Esophagus muscularis mucosa (tissue), 4 donors: ENCODE data around the gene ATP9A. TPM values are rescaled to one million over a fixed set of nuclear protein-coding genes. Genes with fewer than 3 reads are reported as not detected.
A peak's percentile ranks its signal among the peaks of the same experiment; 100 is the strongest.
"Not testable (repeated sequence)": the region's sequence is repeated elsewhere in the genome, so short reads cannot be mapped to it uniquely, and the experiment has no call there.

Experiments
- DNase-seq: peaks from one replicate; pipeline ENCODE4 v3.0.0-alpha.2; 2017; ENCODE audit errors: extremely low spot score
- H3K27ac ChIP-seq, 4 donors: fragments of 200-600 bp; sonication (generic); replicated peaks in 1 of 4; 1 replicate in 3 of 4; 2 replicates in 1 of 4; pipeline ENCODE4 v1.5.1; 2016 to 2019; ENCODE audit warnings: mild to moderate bottlenecking in 1 of 4
- H3K27me3 ChIP-seq, 4 donors: fragments of 200-600 bp; sonication (generic); one replicate each; pipeline versions ENCODE4 v1.5.1 to v1.6.0; 2016 to 2019
- H3K36me3 ChIP-seq, 4 donors: fragments of 200-600 bp; sonication (generic); one replicate each; pipeline ENCODE4 v1.5.1; 2016 to 2019
- H3K4me1 ChIP-seq, 4 donors: fragments of 200-600 bp; sonication (generic); one replicate each; pipeline ENCODE4 v1.5.1; 2016 to 2019
- H3K4me3 ChIP-seq, 4 donors: fragments of 200-600 bp; sonication (generic); 1 replicate in 2 of 4; 2 replicates in 2 of 4; pipeline ENCODE4 v1.5.1; 2016 to 2019; ENCODE audit warnings: mild to moderate bottlenecking in 4 of 4, moderate library complexity in 1 of 4
- H3K9me3 ChIP-seq, 4 donors: fragments of 200-600 bp; sonication (generic); 1 replicate in 3 of 4; 2 replicates in 1 of 4; pipeline ENCODE4 v1.5.1; 2016 to 2019
- EP300 ChIP-seq: sonication (generic); formaldehyde crosslinking; IDR thresholded peaks from one replicate; pipeline ENCODE4 v1.6.1; 2017; ENCODE audit warnings: antibody characterized with exemption
- POLR2A ChIP-seq: fragments of 450-650 bp; IDR thresholded peaks from one replicate; pipeline ENCODE4 v1.6.1; 2017; ENCODE audit warnings: antibody characterized with exemption, moderate library complexity, mild to moderate bottlenecking, low read depth
- POLR2AphosphoS5 ChIP-seq, 2 donors: sonication (generic); formaldehyde crosslinking; IDR thresholded peaks; one replicate each; pipeline ENCODE4 v1.6.1; 2017; ENCODE audit warnings: antibody characterized with exemption in 2 of 2
- WGBS: methylation state at CpG from one replicate; pipeline ENCODE4 v1.1.5; 2018; 5-methylcytosine and 5-hydroxymethylcytosine counted together
- intact Hi-C: fragments of 100-400 bp; cut with DNase I; formaldehyde crosslinking; loops from one replicate; pipeline ENCODE4 v1.15.1; 2023
- total RNA-seq, 4 donors: library from RNA; depleted of rRNA; stranded (reverse); fragments of >200 nt; gene quantifications; one replicate each; pipeline versions ENCODE4 v1.1.0 to v1.2.1, GENCODE V29; 2016
- TF ChIP-seq, protein P1 (sequence below), 3 experiments: fragments of 200-600 bp in 2 of 3; fragments of 450-650 bp in 1 of 3; sonication (generic) in 2 of 3; IDR thresholded peaks; one replicate each; pipeline ENCODE4 v1.5.1; 2017 to 2019; ENCODE audit warnings: antibody characterized with exemption in 3 of 3, mild to moderate bottlenecking in 2 of 3, moderate library complexity in 1 of 3

Gene ATP9A
- total RNA-seq, 4 donors from 2014 or later: 44.4 to 70.9 (median 56.0) TPM

DNA sequence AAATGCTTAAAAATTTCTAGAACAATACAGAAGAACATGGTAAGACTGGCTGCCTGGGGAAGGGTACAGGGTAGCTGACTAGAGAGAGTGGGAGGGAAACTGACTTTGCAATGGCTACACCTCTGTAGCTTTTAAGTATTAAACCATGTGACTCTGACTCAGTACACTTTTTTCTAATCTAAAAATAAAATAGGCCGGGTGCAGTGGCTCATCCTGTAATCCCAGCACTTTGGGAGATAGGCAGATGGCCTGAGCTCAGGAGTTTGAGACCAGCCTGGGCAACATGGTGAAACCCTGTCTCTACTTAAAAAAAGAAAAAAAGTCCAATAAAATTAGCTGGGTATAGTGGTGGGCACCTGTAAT lies 18.5 kb downstream of the ATP9A start:
- peaks cover 26 to 47% (median 44%) of the 10 kb centered on the region in 4 donors for H3K4me1 ChIP-seq
- H3K27me3 ChIP-seq: no peaks in the 10 kb centered on the region
- H3K27ac ChIP-seq: peak overlapping the region; percentile 47 to 78 (median 57)
- no peaks in the 10 kb centered on the region for H3K36me3 ChIP-seq
- WGBS: 10% methylated on average over 1 of the region's 1 CpG
- no peak overlapping the region for H3K4me3 ChIP-seq
- TF ChIP-seq EP300 (no peak), POLR2AphosphoS5 (IDR thresholded peaks at IDR 0.05) (no peak), POLR2A (no peak)
- TF ChIP-seq, protein P1, sequence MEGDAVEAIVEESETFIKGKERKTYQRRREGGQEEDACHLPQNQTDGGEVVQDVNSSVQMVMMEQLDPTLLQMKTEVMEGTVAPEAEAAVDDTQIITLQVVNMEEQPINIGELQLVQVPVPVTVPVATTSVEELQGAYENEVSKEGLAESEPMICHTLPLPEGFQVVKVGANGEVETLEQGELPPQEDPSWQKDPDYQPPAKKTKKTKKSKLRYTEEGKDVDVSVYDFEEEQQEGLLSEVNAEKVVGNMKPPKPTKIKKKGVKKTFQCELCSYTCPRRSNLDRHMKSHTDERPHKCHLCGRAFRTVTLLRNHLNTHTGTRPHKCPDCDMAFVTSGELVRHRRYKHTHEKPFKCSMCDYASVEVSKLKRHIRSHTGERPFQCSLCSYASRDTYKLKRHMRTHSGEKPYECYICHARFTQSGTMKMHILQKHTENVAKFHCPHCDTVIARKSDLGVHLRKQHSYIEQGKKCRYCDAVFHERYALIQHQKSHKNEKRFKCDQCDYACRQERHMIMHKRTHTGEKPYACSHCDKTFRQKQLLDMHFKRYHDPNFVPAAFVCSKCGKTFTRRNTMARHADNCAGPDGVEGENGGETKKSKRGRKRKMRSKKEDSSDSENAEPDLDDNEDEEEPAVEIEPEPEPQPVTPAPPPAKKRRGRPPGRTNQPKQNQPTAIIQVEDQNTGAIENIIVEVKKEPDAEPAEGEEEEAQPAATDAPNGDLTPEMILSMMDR (IDR thresholded peaks at IDR 0.05): no peak
- intact Hi-C loops: no loop called here
- DNase-seq: no peak
- no peaks in the 10 kb centered on the region for H3K9me3 ChIP-seq

DNA sequence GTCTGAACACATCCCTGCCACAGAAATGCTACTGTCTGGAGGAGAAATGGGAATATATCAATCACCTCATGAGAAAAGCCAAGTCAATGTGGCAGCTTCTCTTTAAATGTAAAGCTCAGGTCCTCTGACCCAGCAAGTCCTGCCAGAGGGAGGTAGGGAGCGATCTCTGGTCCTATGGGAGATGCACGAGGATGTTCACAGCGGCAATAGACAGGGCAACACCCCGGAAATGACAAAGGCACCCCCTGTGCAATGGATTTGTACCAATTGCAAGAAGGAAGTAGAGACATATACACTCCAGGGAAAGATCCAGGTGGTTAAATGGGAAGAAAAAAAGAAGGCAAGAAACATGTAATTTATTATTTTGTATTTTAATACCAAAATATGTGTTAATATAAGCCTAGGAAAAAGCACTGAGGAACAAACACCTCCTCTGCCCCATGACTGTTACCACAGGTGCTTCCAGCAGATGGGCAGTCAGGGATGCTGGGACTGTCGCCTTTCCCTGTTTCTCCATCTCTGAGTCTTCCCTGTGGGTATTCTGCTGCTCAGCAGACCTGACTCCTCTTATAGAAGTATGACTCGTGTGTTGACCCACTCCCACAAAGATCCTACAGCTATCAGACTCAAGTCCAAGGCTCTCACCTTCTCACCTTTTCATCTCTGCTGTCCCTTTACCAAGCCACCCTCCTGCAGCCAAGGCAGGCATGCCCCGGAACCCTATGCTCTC lies 20.8 kb downstream of the ATP9A start:
- DNase-seq: no peak
- whole genome bisulfite sequencing: 83% methylated on average over 7 of the region's 7 CpGs
- Histone ChIP-seq H3K4me1 (peaks cover 22 to 51% (median 38%) of the 10 kb centered on the region in 4 donors), H3K27ac (no peak overlapping the region), H3K27me3 (no peaks in the 10 kb centered on the region), H3K36me3 (no peaks in the 10 kb centered on the region), H3K4me3 (no peak overlapping the region), H3K9me3 (no peaks in the 10 kb centered on the region)
- intact Hi-C loops: no loop called here
- no peak for TF ChIP-seq EP300
- TF ChIP-seq, protein P1 (IDR thresholded peaks at IDR 0.05): no peak
- no peak for TF ChIP-seq POLR2A
- no peak for TF ChIP-seq POLR2AphosphoS5 (IDR thresholded peaks at IDR 0.05)

DNA sequence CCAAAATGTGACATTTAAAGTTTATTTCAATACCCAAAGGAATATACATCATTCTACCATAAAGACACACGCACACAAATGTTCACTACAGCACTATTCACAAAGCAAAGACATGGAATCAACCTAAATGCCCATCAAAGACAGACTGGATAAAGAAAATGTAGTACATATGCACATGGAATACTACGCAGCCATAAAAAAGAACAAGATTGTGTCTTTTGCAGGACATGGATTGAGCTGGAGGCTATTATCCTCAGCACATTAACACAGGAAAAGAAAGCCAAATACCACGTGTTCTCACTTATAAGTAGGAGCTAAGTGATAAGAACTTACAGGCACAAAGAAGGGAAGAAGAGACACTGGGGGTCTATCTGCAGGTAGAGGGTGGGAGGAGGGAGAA lies 22.4 kb downstream of the ATP9A start:
- 97% methylated on average over 3 of the region's 3 CpGs for WGBS

DNA sequence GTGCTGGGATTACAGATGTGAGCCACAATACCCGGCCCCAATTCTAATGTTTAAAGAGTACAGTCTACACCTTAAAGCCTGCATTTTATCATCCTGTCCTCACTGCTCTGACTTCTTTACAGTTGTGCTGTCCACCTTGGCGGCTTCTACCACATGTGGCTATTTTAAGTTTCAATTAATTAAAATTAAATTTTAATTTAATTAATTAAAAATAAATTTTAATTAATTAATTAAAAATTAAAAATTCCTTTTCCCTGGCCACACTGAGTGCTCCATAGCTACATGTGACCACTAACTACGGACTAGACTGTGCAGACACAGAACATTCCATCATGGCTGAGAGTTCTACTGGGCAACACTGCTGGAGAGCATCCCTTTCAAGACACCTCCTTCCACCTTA lies 27.4 kb downstream of the ATP9A start:
- WGBS: 90% methylated on average over 3 of the region's 3 CpGs
- Histone ChIP-seq H3K27me3 (no peaks in the 10 kb centered on the region), H3K27ac (no peak overlapping the region), H3K9me3 (no peaks in the 10 kb centered on the region), H3K4me1 (peaks cover 6 to 34% (median 24%) of the 10 kb centered on the region in 4 donors), H3K4me3 (no peak overlapping the region), H3K36me3 (no peaks in the 10 kb centered on the region)
- intact Hi-C loops: no loop called here
- no peak for TF ChIP-seq POLR2A
- TF ChIP-seq, protein P1 (IDR thresholded peaks at IDR 0.05): no peak
- no peak for TF ChIP-seq EP300
- TF ChIP-seq POLR2AphosphoS5 (IDR thresholded peaks at IDR 0.05): no peak
- no peak for DNase-seq

More for the DNA sequence above, 22.4 kb downstream of the ATP9A start:
- no peaks in the 10 kb centered on the region for H3K27me3 ChIP-seq
- no peak overlapping the region for H3K27ac ChIP-seq
- intact Hi-C loops: no loop called here
- TF ChIP-seq POLR2A: no peak
- TF ChIP-seq EP300: no peak
- TF ChIP-seq, protein P1 (IDR thresholded peaks at IDR 0.05): no peak
- no peak for TF ChIP-seq POLR2AphosphoS5 (IDR thresholded peaks at IDR 0.05)
- no peaks in the 10 kb centered on the region for H3K36me3 ChIP-seq
- H3K9me3 ChIP-seq: no peaks in the 10 kb centered on the region
- DNase-seq: no peak
- no peak overlapping the region for H3K4me3 ChIP-seq
- peaks cover 18 to 46% (median 35%) of the 10 kb centered on the region in 4 donors for H3K4me1 ChIP-seq

DNA sequence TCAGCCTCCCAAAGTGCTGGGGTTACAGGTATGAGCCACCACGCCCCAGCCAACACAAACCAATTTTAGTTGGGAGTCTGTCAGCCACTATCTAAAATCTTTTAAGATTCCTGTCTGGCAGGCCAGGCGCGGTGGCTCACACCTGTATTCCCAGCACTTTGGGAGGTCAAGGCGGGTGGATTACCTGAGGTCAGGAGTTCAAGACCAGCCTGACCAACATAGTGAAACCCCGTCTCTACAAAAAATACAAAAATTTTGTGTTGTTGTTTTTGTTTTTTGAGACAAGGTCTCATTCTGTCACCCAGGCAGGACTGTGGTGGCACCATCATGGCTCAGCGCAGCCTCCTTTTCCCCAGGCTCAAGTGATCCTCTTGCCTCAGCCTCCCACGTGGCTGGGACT lies 27.9 kb downstream of the ATP9A start:
- H3K27me3 ChIP-seq, H3K27ac ChIP-seq, intact Hi-C loops, DNase-seq, H3K36me3 ChIP-seq, H3K9me3 ChIP-seq, H3K4me3 ChIP-seq: not testable (repeated sequence)
- WGBS: 95% methylated on average over 5 of the region's 7 CpGs
- peaks cover 12 to 39% (median 30%) of the 10 kb centered on the region in 4 donors for H3K4me1 ChIP-seq
